Uterus (tissue), 4 donors: Measurements from ENCODE around the gene OLIG1. TPM values are rescaled to one million over a fixed set of nuclear protein-coding genes. Genes with fewer than 3 reads are reported as not detected.

ENCODE experiments used
- DNase-seq, 2 donors: peaks; one replicate each; pipeline ENCODE4 v3.0.0-alpha.2; 2019 to 2020
- H3K27ac ChIP-seq, 2 donors: fragments of 200-600 bp; sonication (generic); 1 replicate in 1 of 2; 2 replicates in 1 of 2; pipeline ENCODE4 v1.5.1; 2016 to 2018
- H3K27me3 ChIP-seq, 2 donors: fragments of 200-600 bp; sonication (generic); one replicate each; pipeline ENCODE4 v1.5.1; 2018 to 2019; ENCODE audit warnings: control low read depth in 1 of 2
- H3K36me3 ChIP-seq, 2 donors: fragments of 200-600 bp; sonication (generic); one replicate each; pipeline ENCODE4 v1.5.1; 2019; ENCODE audit warnings: control low read depth in 1 of 2
- H3K4me1 ChIP-seq, 2 donors: fragments of 200-600 bp; sonication (generic); one replicate each; pipeline ENCODE4 v1.5.1; 2018 to 2019; ENCODE audit warnings: control low read depth in 1 of 2
- H3K4me3 ChIP-seq, 2 donors: fragments of 200-600 bp; sonication (generic); 1 replicate in 1 of 2; 2 replicates in 1 of 2; pipeline ENCODE4 v1.5.1; 2018 to 2019; ENCODE audit warnings: mild to moderate bottlenecking in 1 of 2
- H3K9me3 ChIP-seq, 2 donors: fragments of 200-600 bp; sonication (generic); one replicate each; pipeline ENCODE4 v1.5.1; 2019; ENCODE audit warnings: control low read depth in 1 of 2
- CTCF ChIP-seq, 4 experiments: fragments of 200-600 bp in 2 of 4; fragments of 450-650 bp in 2 of 4; sonication (generic) in 2 of 4; IDR thresholded peaks; one replicate each; pipeline ENCODE4 v1.5.1; 2016 to 2019; ENCODE audit warnings: antibody characterized with exemption in 4 of 4, mild to moderate bottlenecking in 2 of 4, moderate library complexity in 1 of 4
- POLR2A ChIP-seq, 2 donors: fragments of 450-650 bp; IDR thresholded peaks; one replicate each; pipeline ENCODE4 v1.6.1; 2016; ENCODE audit warnings: antibody characterized with exemption in 2 of 2, mild to moderate bottlenecking in 1 of 2, moderate library complexity in 1 of 2
- intact Hi-C: fragments of 100-400 bp; cut with DNase I; formaldehyde crosslinking; loops from one replicate; pipeline ENCODE4 v1.15.1; 2023; ENCODE audit warnings: low total_unique reads
- total RNA-seq, 4 donors: library from RNA; depleted of rRNA in 3 of 4; stranded (reverse); fragments of >200 nt in 3 of 4; gene quantifications; one replicate each; pipeline versions ENCODE4 v1.1.0 to v1.2.4, GENCODE V29; 2014 to 2023
- donor health status: DM: yes; HTN: yes; CAD: no.

OLIG1 gene
- total RNA-seq, 4 donors from 2014 or later: not detected

- no peak overlapping the region for H3K27ac ChIP-seq
- DNase-seq: no peak
- TF ChIP-seq CTCF (IDR thresholded peaks at IDR 0.05) (no peak), POLR2A (IDR thresholded peaks at IDR 0.05) (no peak)
- no peaks in the 10 kb centered on the region for H3K9me3 ChIP-seq
- H3K4me1 ChIP-seq: no peaks in the 10 kb centered on the region
- no peak overlapping the region for H3K4me3 ChIP-seq
- peaks cover 0 to under 1% of the 10 kb centered on the region in 2 donors for H3K27me3 ChIP-seq
- no peaks in the 10 kb centered on the region for H3K36me3 ChIP-seq
- intact Hi-C loops: no loop called here
Observed at GRCh38 chr21:33078907-33079582, 9.1 kb downstream of the OLIG1 start.

GRCh38 chr21:33080376-33080775 is 10.4 kb downstream of the OLIG1 start:
- Histone ChIP-seq H3K4me3 (no peak overlapping the region), H3K27ac (no peak overlapping the region), H3K4me1 (no peaks in the 10 kb centered on the region), H3K27me3 (no peaks in the 10 kb centered on the region), H3K9me3 (no peaks in the 10 kb centered on the region), H3K36me3 (no peaks in the 10 kb centered on the region)
- intact Hi-C loops: no loop called here
- TF ChIP-seq POLR2A (IDR thresholded peaks at IDR 0.05) (no peak), CTCF (IDR thresholded peaks at IDR 0.05) (no peak)
- no peak for DNase-seq

GRCh38 chr21:33080776-33081175 is 10.8 kb downstream of the OLIG1 start:
- DNase-seq: no peak

GRCh38 chr21:33088384-33088783 is 18.4 kb downstream of the OLIG1 start:
- H3K9me3 ChIP-seq: no peaks in the 10 kb centered on the region
- intact Hi-C loops: no loop called here
- no peaks in the 10 kb centered on the region for H3K36me3 ChIP-seq
- H3K4me3 ChIP-seq: no peak overlapping the region
- no peaks in the 10 kb centered on the region for H3K27me3 ChIP-seq
- no peak overlapping the region for H3K27ac ChIP-seq
- TF ChIP-seq CTCF (IDR thresholded peaks at IDR 0.05) (no peak), POLR2A (IDR thresholded peaks at IDR 0.05) (no peak)
- DNase-seq: no peak
- no peaks in the 10 kb centered on the region for H3K4me1 ChIP-seq

More at GRCh38 chr21:33080776-33081175, 10.8 kb downstream of the OLIG1 start:
- H3K36me3 ChIP-seq: no peaks in the 10 kb centered on the region
- no peaks in the 10 kb centered on the region for H3K4me1 ChIP-seq
- no peak overlapping the region for H3K27ac ChIP-seq
- no peaks in the 10 kb centered on the region for H3K27me3 ChIP-seq
- no peaks in the 10 kb centered on the region for H3K9me3 ChIP-seq
- intact Hi-C loops: no loop called here
- H3K4me3 ChIP-seq: no peak overlapping the region
- TF ChIP-seq POLR2A (IDR thresholded peaks at IDR 0.05) (no peak), CTCF (IDR thresholded peaks at IDR 0.05) (no peak)

GRCh38 chr21:33089395-33090119 is 19.6 kb downstream of the OLIG1 start:
- intact Hi-C loops: no loop called here
- H3K4me3 ChIP-seq: no peak overlapping the region
- no peaks in the 10 kb centered on the region for H3K9me3 ChIP-seq
- no peaks in the 10 kb centered on the region for H3K36me3 ChIP-seq
- no peaks in the 10 kb centered on the region for H3K27me3 ChIP-seq
- TF ChIP-seq CTCF (IDR thresholded peaks at IDR 0.05): no peak
- no peak for TF ChIP-seq POLR2A (IDR thresholded peaks at IDR 0.05)
- no peaks in the 10 kb centered on the region for H3K4me1 ChIP-seq
- no peak overlapping the region for H3K27ac ChIP-seq
- DNase-seq: no peak
